SKM-1 treated with dmso at 0.1 percent for 144 hours (cell line): ENCODE measurements around the gene SKAP1.
"Not testable (repeated sequence)": the region's sequence is repeated elsewhere in the genome, so short reads cannot be mapped to it uniquely, and the experiment has no call there.

ENCODE experiments used
- DNase-seq: peaks from one replicate; lab custom pipeline; 2025; ENCODE audit not compliant: unreplicated experiment; lab: John Stamatoyannopoulos, UW

The SKAP1 gene

DNA sequence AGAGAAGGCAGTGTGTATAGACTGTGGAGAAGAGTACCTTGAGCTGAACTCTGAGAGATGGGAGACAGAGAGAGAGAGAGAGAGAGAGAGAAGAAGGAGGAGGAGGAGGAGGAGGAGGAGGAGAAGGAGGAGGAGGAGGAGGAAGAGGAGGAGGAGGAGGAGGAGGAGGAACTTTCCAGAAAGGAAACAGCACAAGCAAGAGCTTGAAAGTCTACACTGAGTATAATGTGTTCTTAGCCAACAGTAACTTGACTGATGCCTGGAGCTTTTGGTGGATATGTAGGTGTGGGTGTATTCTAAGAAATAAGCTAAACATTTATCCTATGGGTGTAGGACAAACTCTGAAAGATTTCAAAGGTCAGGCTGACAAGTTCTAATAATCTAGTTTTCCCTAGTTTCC, 206.1 kb downstream of the SKAP1 start:
- DNase-seq = no peak

DNA sequence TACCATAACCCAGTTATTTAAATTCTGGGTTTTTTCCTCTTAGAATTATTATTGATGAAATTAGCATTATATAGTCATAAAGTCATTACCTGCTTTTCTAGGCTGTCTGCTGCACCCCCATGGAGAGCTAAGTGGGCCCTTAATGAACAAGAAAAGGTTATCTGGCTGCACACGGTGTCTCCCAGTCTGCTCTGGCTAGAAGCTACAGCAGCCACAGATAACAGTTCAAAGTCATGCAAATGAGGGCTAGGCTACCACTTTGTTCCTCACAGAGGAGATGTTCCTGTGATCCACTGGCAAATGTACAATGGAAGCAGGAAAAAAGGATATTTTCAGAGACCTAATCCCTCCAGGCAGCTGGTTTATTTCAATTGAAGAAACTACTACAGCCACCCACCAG, 210.4 kb downstream of the SKAP1 start:
- no peak for DNase-seq

DNA sequence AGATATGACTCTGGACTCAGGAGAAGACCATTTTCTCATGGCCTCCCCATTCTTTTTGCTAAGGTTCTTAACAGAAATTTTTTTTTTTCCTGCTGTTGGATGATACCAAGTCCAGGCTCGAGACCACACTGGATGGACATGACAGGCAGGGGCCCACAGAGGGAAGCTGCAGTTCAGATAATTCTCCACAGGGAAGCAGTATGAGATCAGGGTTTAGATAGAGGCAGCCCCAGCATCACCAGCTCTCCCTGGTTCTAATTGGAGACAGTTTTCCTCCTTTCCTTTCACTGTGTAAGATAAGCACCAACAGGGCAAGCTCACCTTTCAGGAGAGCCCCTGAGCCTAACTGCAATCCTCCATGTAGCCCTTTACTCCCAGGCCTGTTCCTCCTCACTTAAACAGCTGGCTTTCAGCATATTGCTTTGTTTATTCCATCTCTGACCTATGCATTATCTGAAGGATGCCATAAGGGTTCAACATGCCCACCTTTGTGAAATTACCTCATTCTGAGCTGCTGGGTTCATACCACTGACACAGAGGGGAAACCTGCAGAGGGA, 214.4 kb downstream of the SKAP1 start:
- DNase-seq = peak; percentile 5

DNA sequence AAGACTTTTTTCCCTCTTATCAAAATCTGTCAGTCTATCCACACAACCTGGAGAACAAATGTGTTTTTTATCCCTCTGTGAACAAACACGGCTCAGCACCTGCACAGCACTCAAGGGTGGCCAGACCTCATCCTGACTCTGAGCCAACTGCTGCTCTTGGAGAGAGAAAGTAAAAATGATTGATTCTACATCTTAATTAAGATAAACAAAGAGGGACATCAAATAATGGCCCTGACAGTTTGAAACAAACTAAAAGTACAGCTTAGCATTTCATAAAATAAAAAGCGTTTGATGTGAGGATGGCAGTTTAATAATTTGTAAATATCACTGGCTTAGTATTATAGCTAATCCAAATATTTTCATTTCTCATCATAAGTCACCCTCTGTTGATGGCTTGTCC, 216.2 kb downstream of the SKAP1 start:
- no peak for DNase-seq

DNA sequence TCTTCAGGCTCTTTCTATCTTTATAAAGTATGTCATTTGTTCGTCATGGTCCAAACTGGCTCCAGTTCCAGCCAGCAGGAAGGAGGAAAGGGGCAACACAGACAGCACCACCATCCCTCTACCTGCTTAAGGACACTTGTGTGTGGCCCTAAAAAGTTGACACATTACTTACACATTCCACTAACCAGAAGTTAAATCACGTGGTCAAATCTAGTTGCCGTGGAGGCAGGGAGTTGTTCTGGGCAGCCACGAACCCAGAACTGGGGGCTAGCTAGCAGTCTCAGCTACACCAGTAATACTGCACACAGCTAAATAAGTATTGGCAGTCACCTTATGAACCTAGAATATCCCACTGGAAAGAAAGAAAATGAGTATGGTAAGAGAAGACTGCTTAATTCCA, 218.2 kb downstream of the SKAP1 start:
- DNase-seq = no peak

DNA sequence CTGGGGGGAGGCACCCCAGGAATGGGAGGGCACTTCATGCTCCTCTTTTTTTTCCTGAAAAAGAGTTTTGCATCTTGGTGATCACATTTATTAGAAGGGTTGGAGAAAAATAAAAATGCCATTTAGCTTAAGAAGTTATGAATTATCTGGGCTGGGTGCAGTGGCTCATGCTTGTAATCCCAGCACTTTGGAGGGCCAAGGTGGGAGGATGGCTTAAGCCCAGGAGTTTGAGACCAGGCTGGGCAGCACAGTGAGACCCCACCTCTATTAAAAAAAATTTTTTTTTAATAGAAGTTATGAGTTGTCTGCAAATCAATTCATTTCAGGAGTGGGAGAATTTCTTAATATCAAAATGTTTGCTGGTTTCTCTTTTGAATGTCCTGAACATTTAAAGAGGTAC, 219.0 kb downstream of the SKAP1 start:
- DNase-seq = no peak

DNA sequence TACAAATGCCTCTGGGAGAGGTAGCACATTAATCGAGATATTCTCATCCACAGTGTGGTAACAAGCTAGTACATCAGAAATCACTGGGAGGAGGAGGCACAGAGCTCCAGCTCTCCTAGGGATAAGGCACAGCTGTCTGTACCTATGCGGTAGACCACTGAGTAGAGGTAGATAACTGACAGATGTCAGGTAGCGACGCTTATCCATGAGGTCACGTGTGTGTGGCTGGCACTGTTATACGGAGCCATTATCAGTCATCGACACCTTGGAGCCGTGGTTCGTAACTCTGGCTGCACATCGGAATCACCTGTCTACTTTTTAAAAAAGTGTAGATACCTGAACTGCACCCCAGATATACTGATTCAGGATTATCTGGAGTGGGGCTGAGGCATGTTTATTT, 220.0 kb downstream of the SKAP1 start:
- DNase-seq = no peak

DNA sequence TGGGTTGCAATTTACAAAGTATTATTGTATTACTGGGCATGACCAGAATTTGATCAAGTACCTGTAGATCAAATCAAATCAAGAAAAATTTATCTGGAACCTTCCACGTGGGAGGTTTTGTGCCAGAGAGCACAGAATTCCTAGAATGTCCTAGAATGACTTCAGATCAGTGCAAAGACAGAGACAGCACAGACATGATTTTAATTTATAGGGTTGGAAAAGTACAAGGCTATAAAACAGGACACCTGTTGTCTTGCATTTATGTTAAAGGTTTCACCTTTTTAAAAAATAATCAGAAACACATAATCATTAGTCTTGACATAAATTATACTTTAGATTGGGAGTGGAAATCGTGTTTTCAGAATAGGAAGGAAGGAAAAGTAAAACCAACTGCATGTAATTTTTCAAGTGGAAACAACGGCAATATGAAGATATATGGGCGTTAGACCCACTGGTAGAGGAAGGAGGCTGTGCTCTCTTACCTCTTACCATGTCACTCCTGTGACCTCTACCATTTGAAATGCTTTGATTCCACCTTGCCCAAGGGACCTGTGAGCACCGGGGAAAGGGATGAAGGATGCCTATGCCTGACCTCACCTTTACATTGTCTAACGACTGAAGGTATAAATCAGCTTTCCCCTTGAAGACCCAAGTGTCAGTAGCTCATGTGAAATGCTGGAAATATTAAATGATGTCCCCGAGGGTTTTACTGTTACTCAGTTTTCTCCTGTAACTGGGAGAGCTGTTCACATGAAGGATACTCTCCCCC, 222.1 kb downstream of the SKAP1 start:
- no peak for DNase-seq

DNA sequence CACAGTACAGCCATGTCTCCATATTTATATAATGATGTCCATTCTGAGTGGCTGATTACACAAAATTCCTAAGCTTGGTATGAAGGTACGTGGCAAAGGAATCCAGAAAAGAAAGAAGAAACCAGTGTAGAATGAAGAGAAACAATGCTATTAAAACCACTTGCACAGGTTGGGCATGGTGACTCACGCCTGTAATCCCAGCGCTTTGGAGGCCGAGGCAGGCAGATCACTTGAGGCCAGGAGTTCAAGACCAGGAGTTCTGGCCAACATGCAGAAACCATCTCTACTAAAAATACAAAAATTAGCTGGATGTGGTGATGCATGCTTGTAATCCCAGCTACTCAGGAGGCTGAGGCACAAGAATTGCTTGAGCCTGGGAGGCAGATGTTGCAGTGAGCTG, 223.0 kb downstream of the SKAP1 start:
- not testable (repeated sequence) for DNase-seq

DNA sequence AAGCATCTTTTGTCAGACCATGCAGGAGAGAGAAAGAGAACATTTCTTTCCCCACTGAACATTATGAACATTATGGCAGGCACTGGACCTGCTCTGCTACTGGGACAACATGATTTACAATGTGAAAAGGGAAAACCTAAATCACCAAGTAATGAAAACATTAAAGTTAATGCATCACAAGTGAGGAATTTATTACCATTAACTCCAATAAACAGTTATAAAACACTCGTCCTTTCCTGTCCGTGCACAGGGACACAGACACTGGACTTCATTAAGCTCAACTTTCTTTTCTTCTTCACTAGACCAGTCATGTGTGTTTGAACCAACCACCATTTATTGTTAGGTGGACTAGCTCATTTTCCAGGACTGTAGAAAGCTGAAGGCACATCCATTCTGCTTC, 227.1 kb downstream of the SKAP1 start:
- no peak for DNase-seq

DNA sequence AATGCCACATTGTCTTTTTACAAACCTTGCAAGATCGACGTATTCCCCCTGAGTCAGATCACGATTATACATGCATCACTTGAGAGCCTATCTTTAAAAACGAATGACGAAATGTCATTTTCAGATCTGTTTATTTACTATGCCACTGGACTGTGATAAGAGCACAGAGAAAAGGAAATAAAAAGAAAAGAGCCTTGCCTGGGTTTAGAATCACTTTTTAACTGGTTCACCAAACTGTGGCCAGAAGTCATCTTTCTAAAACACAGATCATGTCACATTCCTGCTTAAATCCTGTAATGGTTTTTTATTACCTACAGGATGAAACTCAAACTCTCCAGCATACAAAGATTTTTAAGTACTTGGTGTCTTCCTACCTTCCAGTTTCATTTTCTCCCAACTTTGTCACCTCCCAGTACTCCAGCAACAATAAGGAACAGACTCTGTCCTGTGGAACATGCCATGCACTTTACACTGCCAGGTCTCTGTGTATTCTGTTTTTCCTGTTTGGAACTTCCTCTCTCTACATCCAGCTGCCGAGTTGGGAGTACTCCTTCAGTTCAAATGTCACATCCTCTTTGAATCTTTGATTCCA, 231.0 kb downstream of the SKAP1 start:
- no peak for DNase-seq

DNA sequence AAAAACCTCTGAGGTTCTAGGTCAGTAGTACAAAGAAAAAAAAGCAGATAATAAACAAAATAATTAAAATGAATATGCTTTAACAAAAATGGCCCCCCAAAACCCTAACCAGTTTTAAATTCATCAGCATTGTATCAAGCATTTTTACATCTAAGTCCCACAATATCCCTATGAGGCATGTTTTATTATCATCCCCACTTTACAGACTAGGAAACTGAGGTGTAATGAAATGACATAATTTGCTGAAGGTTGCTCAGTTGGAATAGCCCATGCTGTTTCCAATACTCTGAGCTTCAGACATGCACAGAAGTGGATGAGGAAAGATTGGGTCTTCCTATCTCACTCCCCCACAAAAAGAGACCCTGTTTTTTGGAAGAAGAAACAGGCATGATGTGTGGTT, 234.1 kb downstream of the SKAP1 start:
- no peak for DNase-seq

DNA sequence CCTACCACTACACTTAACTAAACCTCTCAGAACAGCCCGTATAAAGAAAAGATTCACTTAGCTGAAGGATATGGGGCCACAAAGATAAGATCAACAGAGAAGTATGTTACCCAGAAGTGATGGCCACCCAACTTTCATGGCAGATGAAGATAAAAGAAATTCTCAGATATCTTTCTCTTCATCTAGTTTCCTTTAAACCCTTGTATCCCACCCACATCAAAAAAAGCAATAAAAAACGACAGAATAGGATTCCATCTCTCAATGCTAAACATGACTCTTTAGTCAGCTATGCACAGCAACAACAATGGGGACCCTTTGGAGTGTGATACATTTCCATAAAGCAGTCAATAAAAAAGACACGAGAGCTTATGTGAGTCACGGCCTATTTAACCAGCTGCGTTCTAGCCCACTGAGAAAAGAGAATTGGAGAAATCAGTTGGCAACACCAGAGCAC, 235.9 kb downstream of the SKAP1 start:
- DNase-seq = no peak

DNA sequence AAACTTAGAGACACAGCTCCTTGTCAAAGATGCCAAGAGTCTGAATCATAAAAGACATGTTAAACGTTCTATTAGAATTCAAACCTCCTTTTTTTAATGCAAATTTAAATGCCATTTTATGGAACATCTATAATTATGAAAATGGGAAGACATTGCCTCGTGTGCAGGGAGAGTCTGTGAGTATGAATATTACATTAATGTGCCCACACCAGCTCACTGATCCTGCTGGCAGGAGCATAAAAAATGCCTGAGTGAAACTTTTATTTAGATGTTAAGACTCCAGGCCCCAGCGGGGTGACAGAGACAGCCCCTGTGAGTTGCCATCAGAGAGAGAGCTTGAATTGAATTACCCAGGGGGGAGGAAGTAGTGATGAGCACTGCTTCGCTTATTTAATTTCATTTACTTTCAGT, 237.7 kb downstream of the SKAP1 start:
- DNase-seq = no peak

DNA sequence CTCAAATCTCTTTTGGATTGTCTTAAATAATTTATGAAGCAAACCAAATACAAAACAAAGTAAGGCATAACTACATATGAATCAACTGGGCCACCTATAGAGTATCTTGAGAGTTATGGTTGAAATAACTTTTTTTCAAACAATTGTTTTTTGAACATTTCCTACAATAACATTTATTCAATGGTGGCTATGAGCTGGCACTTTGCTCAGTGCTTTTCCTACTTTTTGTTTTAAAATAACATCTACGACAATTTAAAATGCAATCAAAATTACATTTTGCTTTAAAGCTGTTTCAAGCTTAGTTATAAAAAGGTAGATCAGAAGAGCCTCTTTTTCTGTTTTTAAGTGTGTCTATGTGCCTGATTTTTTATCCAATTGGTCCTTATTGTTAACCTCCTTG, 238.7 kb downstream of the SKAP1 start:
- DNase-seq = no peak

DNA sequence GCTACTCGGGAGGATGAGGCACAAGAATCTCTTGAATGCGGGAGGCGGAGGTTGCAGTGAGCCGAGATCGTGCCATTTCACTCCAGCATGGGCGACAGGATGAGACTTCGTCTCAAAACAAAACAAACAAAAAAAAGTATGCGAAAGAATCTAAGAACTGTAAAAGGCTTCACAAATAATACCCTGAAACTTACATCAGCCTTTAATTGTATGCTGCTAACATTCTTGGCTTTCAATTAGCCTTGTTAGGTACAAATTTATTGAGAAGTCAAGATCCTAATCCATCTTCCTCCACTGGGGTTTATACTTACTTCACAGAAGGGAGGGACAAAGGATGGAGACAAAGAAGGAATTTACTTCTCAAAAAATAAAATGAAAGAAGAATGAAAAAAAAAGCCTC, 239.1 kb downstream of the SKAP1 start:
- no peak for DNase-seq

DNA sequence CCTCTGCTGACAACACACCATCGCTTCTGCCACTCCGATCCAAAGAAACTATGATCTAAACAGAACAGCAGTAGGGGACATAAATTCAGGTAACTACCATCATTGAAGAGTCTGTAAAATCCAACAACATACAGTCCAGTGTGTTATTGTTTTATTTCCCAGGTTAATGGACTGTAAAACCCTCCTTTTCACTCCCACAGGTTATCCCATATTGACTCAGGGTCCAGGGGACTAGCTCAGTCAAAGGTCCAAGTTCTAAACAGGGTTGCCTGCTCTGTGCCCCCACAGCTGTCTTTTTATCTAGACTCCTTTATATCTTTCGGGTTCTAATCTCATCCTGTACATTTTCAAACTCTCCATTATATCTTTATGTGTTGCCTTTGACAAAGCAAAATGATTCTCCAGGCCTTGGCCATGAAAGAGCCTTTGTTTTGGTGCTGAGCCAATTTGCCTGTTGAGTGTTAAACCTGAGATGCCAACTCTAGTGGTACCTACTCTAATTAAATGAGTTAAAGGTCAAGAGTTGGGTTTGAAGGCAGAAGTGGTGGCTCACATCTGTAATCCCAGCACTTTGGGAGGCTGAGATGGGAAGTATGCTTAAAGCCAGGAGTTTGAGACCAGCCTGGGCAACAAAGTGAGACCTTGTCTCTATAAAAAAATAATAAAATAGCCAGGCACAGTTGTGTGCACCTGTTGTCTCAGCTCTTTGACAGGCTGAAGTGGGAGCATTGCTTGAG, 242.0 kb downstream of the SKAP1 start:
- DNase-seq = no peak

DNA sequence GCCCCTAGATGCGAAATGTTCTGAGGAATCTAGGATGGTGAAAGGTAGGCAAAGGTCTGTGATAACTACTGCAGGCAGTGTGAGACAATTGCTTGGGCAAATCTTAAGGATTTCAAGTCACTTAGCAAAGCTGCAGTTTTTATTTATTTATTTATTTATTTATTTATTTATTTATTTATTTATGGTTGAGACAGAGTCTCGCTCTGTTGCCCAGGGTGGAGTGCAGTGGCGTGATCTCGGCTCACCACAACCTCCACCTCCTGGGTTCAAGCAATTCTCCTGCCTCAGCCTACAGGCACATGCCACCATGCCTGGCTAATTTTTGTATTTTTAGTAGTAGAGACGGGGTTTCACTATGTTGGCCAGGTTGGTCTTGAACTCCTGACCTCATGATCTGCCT, 243.7 kb downstream of the SKAP1 start:
- not testable (repeated sequence) for DNase-seq

DNA sequence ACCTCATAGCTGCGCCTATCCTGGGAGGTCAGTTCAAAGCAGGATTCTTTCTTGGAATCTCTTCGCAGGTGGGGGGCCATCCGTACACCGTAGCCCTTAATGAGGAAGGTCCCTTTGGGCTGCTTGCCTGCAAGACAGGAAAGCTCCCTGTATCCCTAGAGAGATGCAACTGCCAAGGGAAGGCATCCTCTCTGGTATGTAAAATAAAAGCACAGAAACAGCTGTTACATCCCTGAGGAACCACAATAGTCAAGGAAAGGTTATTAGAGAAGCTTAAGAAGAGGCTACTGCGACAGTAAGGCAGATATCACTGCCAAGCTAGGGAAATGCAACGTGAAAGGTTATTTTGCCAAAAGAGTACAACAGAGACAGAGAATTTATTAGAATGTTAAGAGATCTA, 245.3 kb downstream of the SKAP1 start:
- no peak for DNase-seq

DNA sequence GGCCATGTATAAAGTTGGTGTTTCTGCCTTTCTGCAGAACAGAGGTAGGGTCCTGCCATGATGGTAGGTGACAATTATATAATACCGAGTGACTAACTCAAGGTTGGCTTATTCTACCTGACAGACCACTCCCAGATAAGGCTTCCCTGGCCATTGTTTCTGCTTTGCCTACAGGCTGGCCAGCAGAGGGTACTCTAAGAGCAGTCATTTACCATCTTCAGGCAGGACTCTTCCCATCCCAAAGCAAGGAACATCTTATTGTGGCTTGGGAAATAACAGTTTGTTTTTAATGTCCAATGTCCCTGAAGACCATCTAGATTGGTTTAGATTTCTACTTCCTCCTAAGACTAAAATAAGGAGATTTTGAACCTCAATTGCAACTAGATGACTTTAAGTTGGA, 248.4 kb downstream of the SKAP1 start:
- no peak for DNase-seq

DNA sequence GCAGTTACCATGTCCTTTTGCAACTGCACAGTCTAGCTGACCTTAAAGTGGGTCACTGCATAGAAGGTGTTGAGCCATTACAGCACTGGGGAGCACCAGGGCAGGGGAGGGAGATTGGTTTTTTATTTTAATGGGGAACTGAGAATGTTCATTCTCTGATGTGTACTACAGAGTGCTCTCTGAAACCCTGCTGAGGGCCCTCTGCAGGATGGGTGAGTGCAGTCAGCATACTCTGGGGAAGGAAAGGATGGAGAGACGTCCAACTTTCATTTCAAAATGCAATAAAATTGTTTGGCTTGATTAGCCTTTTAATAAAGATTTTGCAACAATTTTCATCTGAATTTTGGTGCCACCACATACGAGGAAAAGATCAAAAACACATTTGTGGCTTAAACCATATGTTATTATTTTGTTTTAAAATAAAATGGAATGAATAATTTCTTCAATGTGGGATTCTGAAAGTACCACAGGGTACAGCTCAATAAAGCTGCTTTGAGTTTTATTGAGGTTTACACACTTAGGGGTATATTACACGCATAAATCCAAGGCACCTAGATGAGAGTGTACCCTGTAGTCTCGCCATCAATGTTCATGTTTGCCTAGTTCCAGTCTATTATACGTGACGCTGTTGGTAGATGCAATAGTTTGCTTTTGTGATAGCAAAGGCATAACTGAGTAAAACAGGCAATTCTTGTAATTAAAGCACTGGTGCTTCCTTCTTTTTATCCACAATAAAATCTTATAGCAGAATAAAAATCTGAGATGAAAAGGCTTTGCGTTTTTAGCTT, 249.0 kb downstream of the SKAP1 start:
- DNase-seq = no peak
